ENCODE results near the gene HOXA1. TPM values are rescaled to one million over a fixed set of nuclear protein-coding genes. Genes with fewer than 3 reads are reported as not detected.

The HOXA1 gene
- total RNA-seq, 2 experiments from 2014 or later = 0.89 to 0.92 TPM

GRCh38 chr7:27083646-27084045, 12.2 kb downstream of the HOXA1 start:
- ATAC-seq (no peak), DNase-seq (no peak)
- H3K9me3 Mint-ChIP-seq (ENCODE audit: insufficient read depth) = no peaks in the 10 kb centered on the region
- no peaks in the 10 kb centered on the region for H3K36me3 Mint-ChIP-seq (ENCODE audit: low read depth)
- CTCF ChIA-PET = interaction anchor here (0.9 to 2.2 kb wide), 2 partner anchors 13 to 77 kb away, joined by 3 to 5 read pairs; partner anchors contain the start of gene HOXA1
- POLR2A ChIA-PET = no interaction called here
- peaks cover 22% of the 10 kb centered on the region for H3K27me3 Mint-ChIP-seq (ENCODE audit: low read depth)
- H3K4me3 Mint-ChIP-seq = no peak overlapping the region
- peaks cover 14% of the 10 kb centered on the region for H3K4me1 Mint-ChIP-seq (ENCODE audit: low read depth)
- no peak overlapping the region for H3K27ac Mint-ChIP-seq

GRCh38 chr7:27082171-27082570, 13.6 kb downstream of the HOXA1 start:
- no peaks in the 10 kb centered on the region for H3K9me3 Mint-ChIP-seq (ENCODE audit: insufficient read depth)
- peaks cover 11% of the 10 kb centered on the region for H3K27me3 Mint-ChIP-seq (ENCODE audit: low read depth)
- no peak overlapping the region for H3K4me3 Mint-ChIP-seq
- ChIA-PET POLR2A (no interaction called here), CTCF (interaction anchor here (2.2 kb wide), 1 partner anchor 14 kb away, joined by 5 read pairs; the partner anchor contains the start of gene HOXA1)
- DNase-seq = no peak
- no peaks in the 10 kb centered on the region for H3K36me3 Mint-ChIP-seq (ENCODE audit: low read depth)
- H3K27ac Mint-ChIP-seq = no peak overlapping the region
- ATAC-seq = no peak
- peaks cover 6% of the 10 kb centered on the region for H3K4me1 Mint-ChIP-seq (ENCODE audit: low read depth)

DNA sequence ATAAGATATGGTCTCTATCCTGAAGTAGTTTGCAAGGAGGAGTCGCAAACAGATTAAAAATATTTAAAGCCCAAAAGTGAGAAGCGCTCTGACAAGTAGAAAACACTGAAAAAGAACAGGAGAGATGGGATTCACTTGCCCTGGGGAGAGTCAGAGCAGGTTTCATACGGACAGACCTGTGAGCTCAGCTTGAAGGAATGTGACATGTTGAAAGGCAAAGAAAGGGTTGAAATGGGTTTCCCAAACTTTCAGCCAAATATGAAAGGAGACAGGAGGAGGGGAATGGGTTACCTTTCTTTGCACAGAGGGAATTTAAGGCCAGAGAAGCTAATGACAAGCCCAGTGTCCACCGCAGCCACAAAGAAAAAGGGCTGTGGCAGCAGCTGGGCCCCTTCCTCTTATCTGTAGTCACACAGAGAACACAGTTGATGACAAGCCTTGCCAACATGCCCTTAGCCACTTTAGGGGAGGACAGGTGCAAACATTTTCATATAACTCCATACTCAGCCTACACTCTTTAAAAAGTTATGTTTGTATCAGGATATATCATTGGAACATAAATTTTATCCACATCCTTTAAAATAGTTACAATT, 14.9 kb downstream of the HOXA1 start:
- H3K27me3 Mint-ChIP-seq (ENCODE audit: low read depth) = peaks cover 7% of the 10 kb centered on the region
- CTCF ChIA-PET = no interaction called here

DNA sequence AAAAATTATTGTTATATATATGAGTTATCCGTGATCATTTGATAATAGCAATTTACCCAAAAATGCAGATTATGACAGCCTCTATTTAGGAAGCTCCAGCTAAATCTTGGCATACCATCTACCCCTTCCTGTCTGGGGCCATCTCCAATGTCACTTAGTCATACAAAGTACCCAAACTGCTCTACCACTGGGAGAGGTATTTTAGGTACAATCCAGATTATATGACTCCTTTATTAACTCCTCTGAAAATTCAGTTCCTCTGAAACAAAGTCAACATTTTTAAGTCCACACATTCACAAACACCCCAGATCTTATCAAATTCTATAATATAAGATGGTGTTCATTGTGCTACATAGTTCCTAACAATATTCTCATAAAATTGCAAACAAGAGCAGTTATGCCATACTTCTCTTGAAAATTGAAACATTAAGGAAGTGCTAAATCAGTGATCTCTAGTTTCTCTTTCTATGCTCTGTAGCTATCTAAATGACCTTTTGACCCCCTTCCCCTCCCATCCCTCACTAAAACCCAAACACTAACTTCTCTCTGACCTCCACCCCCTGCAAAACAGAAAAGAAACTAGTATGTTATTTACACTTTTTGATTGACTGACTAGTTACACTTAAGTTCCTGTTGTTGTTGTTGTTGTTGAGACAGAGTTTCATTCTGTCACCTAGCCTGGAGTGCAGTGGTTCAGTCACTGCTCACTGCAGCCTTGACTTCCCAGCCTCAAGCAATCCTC, 16.4 kb downstream of the HOXA1 start:
- CTCF ChIA-PET = no interaction called here
- DNase-seq = no peak
- no peaks in the 10 kb centered on the region for H3K9me3 Mint-ChIP-seq (ENCODE audit: insufficient read depth)
- H3K36me3 Mint-ChIP-seq (ENCODE audit: low read depth) = no peaks in the 10 kb centered on the region
- no peak overlapping the region for H3K4me3 Mint-ChIP-seq
- POLR2A ChIA-PET = no interaction called here
- H3K27me3 Mint-ChIP-seq (ENCODE audit: low read depth) = peaks cover 9% of the 10 kb centered on the region
- H3K4me1 Mint-ChIP-seq (ENCODE audit: low read depth) = peaks cover 6% of the 10 kb centered on the region
- no peak overlapping the region for H3K27ac Mint-ChIP-seq
- no peak for ATAC-seq

More for the DNA sequence above, 14.9 kb downstream of the HOXA1 start:
- peaks cover 6% of the 10 kb centered on the region for H3K4me1 Mint-ChIP-seq (ENCODE audit: low read depth)
- no peak overlapping the region for H3K4me3 Mint-ChIP-seq
- H3K9me3 Mint-ChIP-seq (ENCODE audit: insufficient read depth) = no peaks in the 10 kb centered on the region
- no peak for DNase-seq
- H3K36me3 Mint-ChIP-seq (ENCODE audit: low read depth) = no peaks in the 10 kb centered on the region
- ATAC-seq = no peak
- no peak overlapping the region for H3K27ac Mint-ChIP-seq
- POLR2A ChIA-PET = interaction anchor here (0.5 kb wide), 1 partner anchor 36 kb away, joined by 3 read pairs; no protein-coding TSS in a partner anchor

DNA sequence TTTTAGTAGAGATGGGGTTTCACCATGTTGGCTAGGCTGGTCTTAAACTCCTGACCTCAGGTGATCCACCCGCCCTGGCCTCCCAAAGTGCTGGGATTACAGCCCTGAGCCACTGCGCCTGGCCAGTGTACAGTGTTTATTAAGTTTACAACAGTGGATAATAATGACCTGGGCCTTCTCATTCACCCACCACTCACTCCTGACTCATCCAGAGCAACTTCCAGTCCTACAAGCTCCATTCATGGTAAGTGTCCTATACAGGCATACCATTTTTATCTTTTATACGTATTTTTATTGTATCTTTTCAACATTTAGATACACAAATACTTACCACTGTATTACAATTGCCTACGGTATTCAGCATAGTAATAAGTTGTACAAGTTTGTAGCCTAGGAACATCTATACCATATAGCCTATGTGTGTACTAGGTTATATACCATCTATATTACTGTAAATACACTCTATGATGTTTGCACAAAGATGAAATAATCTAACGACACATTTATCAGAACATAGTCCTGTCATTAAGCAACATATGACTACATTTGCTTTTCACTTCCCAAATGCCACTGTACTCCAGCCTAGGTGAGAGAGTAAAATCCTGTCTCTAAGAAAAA, 17.1 kb downstream of the HOXA1 start:
- ChIA-PET CTCF (no interaction called here), POLR2A (no interaction called here)
- no peak for DNase-seq
- no peak overlapping the region for H3K4me3 Mint-ChIP-seq
- H3K27me3 Mint-ChIP-seq (ENCODE audit: low read depth) = peaks cover 7% of the 10 kb centered on the region
- no peaks in the 10 kb centered on the region for H3K36me3 Mint-ChIP-seq (ENCODE audit: low read depth)
- H3K9me3 Mint-ChIP-seq (ENCODE audit: insufficient read depth) = no peaks in the 10 kb centered on the region
- peaks cover 6% of the 10 kb centered on the region for H3K4me1 Mint-ChIP-seq (ENCODE audit: low read depth)
- no peak for ATAC-seq
- no peak overlapping the region for H3K27ac Mint-ChIP-seq

DNA sequence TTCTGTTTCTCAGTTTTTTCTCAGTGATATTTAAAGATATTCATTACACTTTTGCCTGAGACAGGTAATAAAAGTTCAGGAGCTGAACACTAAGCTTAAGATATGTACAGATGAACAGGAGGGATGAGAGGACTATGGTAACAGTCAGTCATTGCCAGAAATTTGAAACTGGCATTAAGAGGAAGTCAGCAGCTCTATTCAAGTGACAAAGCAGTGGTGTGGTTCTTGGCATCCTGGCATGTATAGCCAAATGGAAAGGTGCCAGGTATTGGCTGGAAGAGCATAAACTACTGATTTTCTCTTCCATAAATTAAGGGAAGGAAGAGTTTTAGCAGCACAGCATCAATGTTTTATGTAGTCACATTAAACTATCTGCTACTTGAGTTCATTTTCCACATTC, 22.7 kb downstream of the HOXA1 start:
- H3K36me3 Mint-ChIP-seq (ENCODE audit: low read depth) = no peaks in the 10 kb centered on the region
- H3K4me1 Mint-ChIP-seq (ENCODE audit: low read depth) = no peaks in the 10 kb centered on the region
- H3K9me3 Mint-ChIP-seq (ENCODE audit: insufficient read depth) = no peaks in the 10 kb centered on the region
- no peak overlapping the region for H3K4me3 Mint-ChIP-seq
- H3K27ac Mint-ChIP-seq = no peak overlapping the region
- DNase-seq (no peak), ATAC-seq (no peak)
- ChIA-PET POLR2A (no interaction called here), CTCF (interaction anchor here (0.5 kb wide), 1 partner anchor 88 kb away, joined by 3 read pairs; no protein-coding TSS in a partner anchor)
- peaks cover 7% of the 10 kb centered on the region for H3K27me3 Mint-ChIP-seq (ENCODE audit: low read depth)

- ATAC-seq = no peak
- POLR2A ChIA-PET = no interaction called here
- H3K27ac Mint-ChIP-seq = no peak overlapping the region
- peaks cover 7% of the 10 kb centered on the region for H3K27me3 Mint-ChIP-seq (ENCODE audit: low read depth)
- CTCF ChIA-PET = no interaction called here
- no peaks in the 10 kb centered on the region for H3K36me3 Mint-ChIP-seq (ENCODE audit: low read depth)
- no peaks in the 10 kb centered on the region for H3K4me1 Mint-ChIP-seq (ENCODE audit: low read depth)
- no peak overlapping the region for H3K4me3 Mint-ChIP-seq
- no peak for DNase-seq
- no peaks in the 10 kb centered on the region for H3K9me3 Mint-ChIP-seq (ENCODE audit: insufficient read depth)
Measured at GRCh38 chr7:27071622-27072390, 24.0 kb downstream of the HOXA1 start.

DNA sequence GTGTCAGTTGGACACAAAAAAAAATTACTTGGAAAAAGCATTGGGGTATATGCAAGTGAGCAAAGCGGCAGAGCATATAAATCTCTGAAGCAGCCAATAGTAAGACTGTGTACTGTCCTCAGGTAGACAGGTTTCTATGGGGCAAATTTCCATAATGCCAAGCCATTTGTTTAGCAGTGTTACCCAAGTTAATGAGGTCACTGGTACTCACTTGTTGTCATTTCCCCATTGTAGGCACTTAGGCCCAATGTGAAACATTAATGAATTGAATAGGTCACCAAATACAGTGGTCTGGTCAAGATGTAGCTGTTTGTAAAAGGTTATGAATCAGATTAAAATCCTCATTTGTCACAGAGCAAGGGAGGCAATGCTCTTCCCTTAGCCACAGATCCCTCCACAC, 27.5 kb downstream of the HOXA1 start:
- ChIA-PET POLR2A (no interaction called here), CTCF (no interaction called here)
- DNase-seq = no peak
- no peaks in the 10 kb centered on the region for H3K36me3 Mint-ChIP-seq (ENCODE audit: low read depth)
- no peak overlapping the region for H3K27ac Mint-ChIP-seq
- H3K27me3 Mint-ChIP-seq (ENCODE audit: low read depth) = peaks cover 2% of the 10 kb centered on the region
- H3K9me3 Mint-ChIP-seq (ENCODE audit: insufficient read depth) = no peaks in the 10 kb centered on the region
- no peak for ATAC-seq
- no peak overlapping the region for H3K4me3 Mint-ChIP-seq
- no peaks in the 10 kb centered on the region for H3K4me1 Mint-ChIP-seq (ENCODE audit: low read depth)

DNA sequence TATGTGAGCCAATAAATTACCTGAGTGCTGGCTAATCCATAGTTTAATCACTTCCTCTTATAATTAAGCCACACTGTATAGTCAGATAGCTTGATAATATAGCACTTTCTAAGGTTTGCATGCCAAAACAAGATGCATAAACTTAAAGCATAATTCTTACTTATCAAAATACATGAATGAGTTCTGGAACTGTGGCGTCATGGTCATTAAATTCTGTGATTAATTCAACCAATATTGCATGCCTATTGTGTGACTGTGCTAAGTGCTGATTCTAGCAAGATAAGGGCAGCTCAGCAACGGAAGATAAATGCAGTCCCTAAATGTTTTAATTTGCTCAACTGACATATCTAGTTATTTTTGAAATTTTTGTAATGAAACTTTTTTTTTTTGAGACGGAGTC, 29.7 kb downstream of the HOXA1 start:
- ChIA-PET CTCF (no interaction called here), POLR2A (no interaction called here)
- ATAC-seq (no peak), DNase-seq (no peak)
- H3K4me3 Mint-ChIP-seq = no peak overlapping the region
- no peak overlapping the region for H3K27ac Mint-ChIP-seq
- no peaks in the 10 kb centered on the region for H3K27me3 Mint-ChIP-seq (ENCODE audit: low read depth)
- H3K4me1 Mint-ChIP-seq (ENCODE audit: low read depth) = no peaks in the 10 kb centered on the region
- no peaks in the 10 kb centered on the region for H3K9me3 Mint-ChIP-seq (ENCODE audit: insufficient read depth)
- H3K36me3 Mint-ChIP-seq (ENCODE audit: low read depth) = no peaks in the 10 kb centered on the region

- Mint-ChIP-seq H3K4me3 (no peak overlapping the region), H3K27ac (no peak overlapping the region), H3K36me3 (ENCODE audit: low read depth) (no peaks in the 10 kb centered on the region), H3K27me3 (ENCODE audit: low read depth) (peaks cover 2% of the 10 kb centered on the region), H3K4me1 (ENCODE audit: low read depth) (no peaks in the 10 kb centered on the region), H3K9me3 (ENCODE audit: insufficient read depth) (no peaks in the 10 kb centered on the region)
- DNase-seq (no peak), ATAC-seq (no peak)
- POLR2A ChIA-PET = no interaction called here
- CTCF ChIA-PET = no interaction called here
Measured at GRCh38 chr7:27065709-27066108, 30.1 kb downstream of the HOXA1 start.

DNA sequence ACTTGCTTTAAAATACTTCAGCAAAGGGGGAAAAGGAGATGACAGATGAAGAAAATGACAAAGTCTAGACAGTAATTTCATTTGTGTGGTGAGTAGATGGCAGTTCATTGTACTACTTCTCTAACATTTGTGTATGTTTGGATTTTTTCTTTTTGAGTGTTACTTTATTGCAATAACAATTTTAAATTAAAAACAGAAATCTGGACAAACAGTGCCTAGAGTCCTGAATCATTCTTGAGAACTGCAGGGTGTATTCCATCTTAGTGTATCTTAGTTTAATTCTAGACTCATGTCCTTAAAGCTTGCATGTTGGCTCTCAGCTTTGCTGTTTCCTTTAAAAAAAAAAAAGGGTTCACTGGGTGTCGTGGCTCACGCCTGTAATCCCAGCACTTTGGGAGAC, 31.1 kb downstream of the HOXA1 start:
- DNase-seq = no peak
- H3K4me1 Mint-ChIP-seq (ENCODE audit: low read depth) = no peaks in the 10 kb centered on the region
- H3K9me3 Mint-ChIP-seq (ENCODE audit: insufficient read depth) = no peaks in the 10 kb centered on the region
- ATAC-seq = no peak
- no peaks in the 10 kb centered on the region for H3K36me3 Mint-ChIP-seq (ENCODE audit: low read depth)
- no peak overlapping the region for H3K27ac Mint-ChIP-seq
- ChIA-PET CTCF (interaction anchor here (0.6 kb wide), 1 partner anchor 35 kb away, joined by 3 read pairs; no protein-coding TSS in a partner anchor), POLR2A (no interaction called here)
- peaks cover 6% of the 10 kb centered on the region for H3K27me3 Mint-ChIP-seq (ENCODE audit: low read depth)
- H3K4me3 Mint-ChIP-seq = no peak overlapping the region

- Mint-ChIP-seq H3K9me3 (ENCODE audit: insufficient read depth) (no peaks in the 10 kb centered on the region), H3K27ac (no peak overlapping the region), H3K27me3 (ENCODE audit: low read depth) (peaks cover 8% of the 10 kb centered on the region), H3K36me3 (ENCODE audit: low read depth) (no peaks in the 10 kb centered on the region), H3K4me1 (ENCODE audit: low read depth) (no peaks in the 10 kb centered on the region), H3K4me3 (no peak overlapping the region)
- ATAC-seq (no peak), DNase-seq (no peak)
- CTCF ChIA-PET = interaction anchor here (0.6 kb wide), 1 partner anchor 34 kb away, joined by 3 read pairs; no protein-coding TSS in a partner anchor
- POLR2A ChIA-PET = no interaction called here
Measured at GRCh38 chr7:27064159-27064558, 31.6 kb downstream of the HOXA1 start.

Measured in activated CD8-positive, alpha-beta T cell treated with anti-CD3 and anti-CD28 coated beads, Interleukin-2, amount 10 ng/mL, durations not matched to agents 7 days and 5 days (primary cell).